Activated CD8-positive, alpha-beta T cell treated with anti-CD3 and anti-CD28 coated beads, Interleukin-2, amount 10 ng/mL, durations not matched to agents 7 days and 5 days (primary cell): Measurements from ENCODE around the gene STX5. TPM values are rescaled to one million over a fixed set of nuclear protein-coding genes. Genes with fewer than 3 reads are reported as not detected.

ENCODE experiments used
- ATAC-seq: fragments of 150-1000 bp; cut with Tn5 transposase; one replicate; pipeline ENCODE4 v1.10.0; 2021; ENCODE audit warnings: moderate library complexity
- CTCF ChIA-PET: fragments of 350-600 bp; sonication (Branson Sonifier 250); formaldehyde crosslinking; loops from one replicate; lab custom pipeline; 2021; ENCODE audit warnings: antibody characterized with exemption; lab: Charles Lee
- POLR2A ChIA-PET: fragments of 350-600 bp; sonication (Branson Sonifier 250); formaldehyde crosslinking; loops from one replicate; lab custom pipeline; 2021; ENCODE audit warnings: antibody characterized with exemption; lab: Charles Lee
- DNase-seq: peaks from one replicate; pipeline ENCODE4 v3.0.0-alpha.2; 2020
- H3K27ac Mint-ChIP-seq: one replicate; pipeline ENCODE4 v1.8.0; 2021; ENCODE audit warnings: mild to moderate bottlenecking, mixed read lengths
- H3K27me3 Mint-ChIP-seq: one replicate; pipeline ENCODE4 v1.8.0; 2021; ENCODE audit warnings: low read depth, mixed read lengths
- H3K36me3 Mint-ChIP-seq: one replicate; pipeline ENCODE4 v1.8.0; 2021; ENCODE audit warnings: low read depth, mixed read lengths
- H3K4me1 Mint-ChIP-seq: one replicate; pipeline ENCODE4 v1.8.0; 2021; ENCODE audit warnings: low read depth, mixed read lengths
- H3K4me3 Mint-ChIP-seq: one replicate; pipeline ENCODE4 v1.8.0; 2021; ENCODE audit warnings: mild to moderate bottlenecking, mixed read lengths
- H3K9me3 Mint-ChIP-seq: one replicate; pipeline ENCODE4 v1.8.0; 2022; ENCODE audit warnings: mixed read lengths; ENCODE audit not compliant: insufficient read depth
- total RNA-seq, 2 experiments: library from RNA; stranded (reverse); gene quantifications; one replicate each; pipeline ENCODE4 v1.2.3, GENCODE V29; 2021

The STX5 gene
- total RNA-seq, 2 experiments from 2014 or later, result 30.4 to 32.7 TPM

- Mint-ChIP-seq H3K4me3 (no peak overlapping the region), H3K27ac (peak overlapping the region; percentile 32), H3K27me3 (no peaks in the 10 kb centered on the region), H3K4me1 (peaks cover 19% of the 10 kb centered on the region), H3K9me3 (no peaks in the 10 kb centered on the region), H3K36me3 (peaks cover 54% of the 10 kb centered on the region)
- POLR2A ChIA-PET, result interaction anchor here (1.4 to 1.9 kb wide), 3 partner anchors 8 to 32 kb away, joined by 3 to 18 read pairs (median 8); partner anchors contain the start of gene STX5
- ATAC-seq, result no peak
- CTCF ChIA-PET, result interaction anchor here (1.4 to 2.6 kb wide), 2 partner anchors 18 to 37 kb away, joined by 5 to 14 read pairs; partner anchors contain the start of gene TMEM179B
- no peak for DNase-seq
Observed at GRCh38 chr11:62823677-62824076, 8.2 kb downstream of the STX5 start.

- Mint-ChIP-seq H3K4me1 (peaks cover 1% of the 10 kb centered on the region), H3K9me3 (no peaks in the 10 kb centered on the region), H3K27ac (no peak overlapping the region), H3K27me3 (no peaks in the 10 kb centered on the region), H3K36me3 (peaks cover 20% of the 10 kb centered on the region), H3K4me3 (no peak overlapping the region)
- ChIA-PET CTCF (interaction anchor here (1.4 kb wide), 1 partner anchor 11 kb away, joined by 6 read pairs; no protein-coding TSS in a partner anchor), POLR2A (interaction anchor here (1.4 to 1.7 kb wide), 2 partner anchors 11 to 15 kb away, joined by 3 to 9 read pairs; partner anchors contain the start of gene STX5)
- ATAC-seq (no peak), DNase-seq (no peak)
Observed at GRCh38 chr11:62817129-62817528, 14.7 kb downstream of the STX5 start.

- POLR2A ChIA-PET, result interaction anchor here (0.7 to 1.7 kb wide), 5 partner anchors 10 to 89 kb away, joined by 3 to 9 read pairs (median 3); partner anchors contain the start of genes HNRNPUL2, STX5, WDR74 and ZBTB3
- H3K36me3 Mint-ChIP-seq, result peaks cover 20% of the 10 kb centered on the region
- no peak for ATAC-seq
- no peaks in the 10 kb centered on the region for H3K27me3 Mint-ChIP-seq
- CTCF ChIA-PET, result interaction anchor here (0.7 to 1.9 kb wide), 3 partner anchors 10 to 30 kb away, joined by 3 to 7 read pairs (median 6); partner anchors contain the start of genes NXF1 and TMEM179B
- no peak overlapping the region for H3K27ac Mint-ChIP-seq
- peaks cover 1% of the 10 kb centered on the region for H3K4me1 Mint-ChIP-seq
- H3K4me3 Mint-ChIP-seq, result no peak overlapping the region
- DNase-seq, result no peak
- H3K9me3 Mint-ChIP-seq, result no peaks in the 10 kb centered on the region
Observed at GRCh38 chr11:62816557-62816956, 15.3 kb downstream of the STX5 start.

- DNase-seq (no peak), ATAC-seq (no peak)
- peaks cover 10% of the 10 kb centered on the region for H3K36me3 Mint-ChIP-seq
- no peak overlapping the region for H3K4me3 Mint-ChIP-seq
- H3K9me3 Mint-ChIP-seq, result no peaks in the 10 kb centered on the region
- peaks cover 5% of the 10 kb centered on the region for H3K4me1 Mint-ChIP-seq
- H3K27ac Mint-ChIP-seq, result no peak overlapping the region
- H3K27me3 Mint-ChIP-seq, result no peaks in the 10 kb centered on the region
- ChIA-PET POLR2A (interaction anchor here (1.0 to 2.6 kb wide), 2 partner anchors 21 to 30 kb away, joined by 3 to 12 read pairs; no protein-coding TSS in a partner anchor), CTCF (interaction anchor here (1.3 kb wide), 1 partner anchor 24 kb away, joined by 4 read pairs; the partner anchor contains the start of gene TMEM179B)
Observed at GRCh38 chr11:62811659-62812058, 20.2 kb downstream of the STX5 start.

- Mint-ChIP-seq H3K36me3 (peaks cover 11% of the 10 kb centered on the region), H3K27ac (peak overlapping the region; percentile 58), H3K4me3 (no peak overlapping the region), H3K9me3 (no peaks in the 10 kb centered on the region), H3K4me1 (peaks cover 13% of the 10 kb centered on the region), H3K27me3 (no peaks in the 10 kb centered on the region)
- CTCF ChIA-PET, result interaction anchor here (1.3 kb wide), 1 partner anchor 23 kb away, joined by 4 read pairs; the partner anchor contains the start of gene TMEM179B
- no peak for DNase-seq
- POLR2A ChIA-PET, result interaction anchor here (1.0 kb wide), 1 partner anchor 20 kb away, joined by 3 read pairs; no protein-coding TSS in a partner anchor
- ATAC-seq, result no peak
Observed at GRCh38 chr11:62810748-62811147, 21.1 kb downstream of the STX5 start.

- H3K9me3 Mint-ChIP-seq, result no peaks in the 10 kb centered on the region
- H3K27me3 Mint-ChIP-seq, result no peaks in the 10 kb centered on the region
- peak overlapping the region; percentile 99 for H3K4me3 Mint-ChIP-seq
- ChIA-PET POLR2A (interaction anchor here (1.0 to 3.2 kb wide), 14 partner anchors 10 to 233 kb away, joined by 3 to 40 read pairs (median 8); partner anchors contain the start of genes EEF1G, SLC3A2, STX5 and TEX54), CTCF (interaction anchor here (0.7 to 3.9 kb wide), 10 partner anchors 10 to 382 kb away, joined by 3 to 31 read pairs (median 5); partner anchors contain the start of genes SLC3A2, TMEM179B and ZBTB3)
- peaks cover 37% of the 10 kb centered on the region for H3K4me1 Mint-ChIP-seq
- ATAC-seq, result no peak
- no peak for DNase-seq
- peaks cover 34% of the 10 kb centered on the region for H3K36me3 Mint-ChIP-seq
- peak overlapping the region; percentile 95 for H3K27ac Mint-ChIP-seq
Observed at GRCh38 chr11:62806611-62807121, 25.2 kb downstream of the STX5 start.

- ChIA-PET POLR2A (interaction anchor here (0.9 to 3.2 kb wide), 18 partner anchors 10 to 232 kb away, joined by 3 to 40 read pairs (median 6); partner anchors contain the start of genes EEF1G, SLC3A2, STX5 and TEX54), CTCF (interaction anchor here (0.7 to 3.9 kb wide), 16 partner anchors 10 to 381 kb away, joined by 3 to 31 read pairs (median 4); partner anchors contain the start of genes SLC3A2, STX5, TMEM179B and ZBTB3)
- H3K27ac Mint-ChIP-seq, result peak overlapping the region; percentile 95
- H3K27me3 Mint-ChIP-seq, result no peaks in the 10 kb centered on the region
- H3K4me3 Mint-ChIP-seq, result peak overlapping the region; percentile 99
- H3K36me3 Mint-ChIP-seq, result peaks cover 41% of the 10 kb centered on the region
- H3K4me1 Mint-ChIP-seq, result peaks cover 37% of the 10 kb centered on the region
- DNase-seq (peak; percentile 42), ATAC-seq (no peak)
- no peaks in the 10 kb centered on the region for H3K9me3 Mint-ChIP-seq
Observed at GRCh38 chr11:62805961-62806441, 25.9 kb downstream of the STX5 start.

- Mint-ChIP-seq H3K9me3 (no peaks in the 10 kb centered on the region), H3K4me1 (peaks cover 37% of the 10 kb centered on the region), H3K27ac (peak within 1 kb of the TSS; percentile 95), H3K27me3 (no peaks in the 10 kb centered on the region), H3K36me3 (peaks cover 44% of the 10 kb centered on the region), H3K4me3 (peak within 1 kb of the TSS; percentile 99)
- peak; percentile 95 for DNase-seq
- POLR2A ChIA-PET, result interaction anchor here (0.9 to 3.2 kb wide), 18 partner anchors 9 to 214 kb away, joined by 3 to 40 read pairs (median 6); partner anchors contain the start of genes SLC3A2, STX5, TEX54 and TMEM179B
- CTCF ChIA-PET, result interaction anchor here (0.7 to 3.9 kb wide), 16 partner anchors 11 to 381 kb away, joined by 3 to 31 read pairs (median 4); partner anchors contain the start of genes SLC3A2, STX5, TMEM179B and ZBTB3
- ATAC-seq, result peak; percentile 81
Observed at GRCh38 chr11:62805076-62805892, 26.6 kb downstream of the STX5 start, which contains the start of gene NXF1. TSS of gene NXF1 (minus strand) at chr11:62805440. CDS start at chr11:62805356, 84 bp downstream.

- Mint-ChIP-seq H3K4me1 (peaks cover 37% of the 10 kb centered on the region), H3K27me3 (no peaks in the 10 kb centered on the region), H3K36me3 (peaks cover 50% of the 10 kb centered on the region), H3K9me3 (no peaks in the 10 kb centered on the region), H3K4me3 (peak overlapping the region; percentile 99), H3K27ac (peak overlapping the region; percentile 95)
- ChIA-PET CTCF (interaction anchor here (1.3 to 1.5 kb wide), 2 partner anchors 10 to 19 kb away, joined by 4 to 10 read pairs; no protein-coding TSS in a partner anchor), POLR2A (interaction anchor here (0.5 to 4.8 kb wide), 10 partner anchors 10 to 139 kb away, joined by 3 to 25 read pairs (median 5); partner anchors contain the start of genes C11orf98, CSKMT, SLC3A2 and TMEM179B)
- DNase-seq (no peak), ATAC-seq (no peak)
Observed at GRCh38 chr11:62804310-62805075, 27.4 kb downstream of the STX5 start.

- ChIA-PET CTCF (interaction anchor here (1.8 to 2.2 kb wide), 2 partner anchors 11 to 14 kb away, joined by 5 to 15 read pairs; partner anchors contain the start of gene TMEM179B), POLR2A (interaction anchor here (0.6 to 4.8 kb wide), 7 partner anchors 8 to 55 kb away, joined by 3 to 25 read pairs (median 4); partner anchors contain the start of genes STX5 and TMEM179B)
- H3K36me3 Mint-ChIP-seq, result peaks cover 72% of the 10 kb centered on the region
- ATAC-seq, result no peak
- H3K4me3 Mint-ChIP-seq, result no peak overlapping the region
- peaks cover 26% of the 10 kb centered on the region for H3K4me1 Mint-ChIP-seq
- H3K27me3 Mint-ChIP-seq, result no peaks in the 10 kb centered on the region
- H3K9me3 Mint-ChIP-seq, result no peaks in the 10 kb centered on the region
- DNase-seq, result no peak
- no peak overlapping the region for H3K27ac Mint-ChIP-seq
Observed at GRCh38 chr11:62801071-62801470, 30.8 kb downstream of the STX5 start.
